Neuronal stem cell (in vitro differentiated cells): ENCODE measurements around the gene C19orf25.
"Not testable (repeated sequence)": the region's sequence is repeated elsewhere in the genome, so short reads cannot be mapped to it uniquely, and the experiment has no call there.

Source experiments
- DNase-seq: peaks from one replicate; pipeline ENCODE4 v3.0.0-alpha.2; 2013; ENCODE audit warnings: low spot score
- H2AFZ ChIP-seq: one replicate; pipeline ENCODE4 v1.6.1; 2013; ENCODE audit warnings: mild to moderate bottlenecking, low read length, inconsistent platforms
- H2AK5ac ChIP-seq: 2 replicates; pipeline ENCODE4 v1.6.1; 2013; ENCODE audit warnings: low read depth, mild to moderate bottlenecking, inconsistent platforms, low read length, moderate library complexity, mixed read lengths
- H2BK120ac ChIP-seq: 2 replicates; pipeline ENCODE4 v1.6.1; 2013; ENCODE audit warnings: low read depth, mild to moderate bottlenecking, inconsistent platforms, low read length, moderate library complexity, mixed read lengths
- H2BK12ac ChIP-seq: one replicate; pipeline ENCODE4 v1.6.1; 2013; ENCODE audit warnings: low read length, inconsistent platforms
- H2BK15ac ChIP-seq: 2 replicates; pipeline ENCODE4 v1.6.1; 2013; ENCODE audit warnings: mild to moderate bottlenecking, low read length, inconsistent platforms, mixed read lengths
- H2BK5ac ChIP-seq: one replicate; pipeline ENCODE4 v1.6.1; 2013; ENCODE audit warnings: inconsistent platforms, mild to moderate bottlenecking, low read length, moderate library complexity
- H3K14ac ChIP-seq: one replicate; pipeline ENCODE4 v1.6.1; 2013; ENCODE audit warnings: low read length, inconsistent platforms
- H3K18ac ChIP-seq: 2 replicates; pipeline ENCODE4 v1.6.1; 2013; ENCODE audit warnings: low read length, inconsistent platforms
- H3K23ac ChIP-seq: 2 replicates; pipeline ENCODE4 v1.6.1; 2013; ENCODE audit warnings: low read depth, mild to moderate bottlenecking, mixed read lengths, low read length, inconsistent platforms; ENCODE audit not compliant: poor library complexity
- H3K27ac ChIP-seq: replicated peaks from 3 replicates; pipeline ENCODE4 v1.5.1; 2013; ENCODE audit warnings: low read length, inconsistent platforms
- H3K27me3 ChIP-seq, 3 experiments: 2 replicates each; pipeline ENCODE4 v1.6.1; 2013; ENCODE audit warnings: low read length in 3 of 3, mild to moderate bottlenecking in 2 of 3, inconsistent platforms in 1 of 3, low read depth in 1 of 3, mixed read lengths in 1 of 3, moderate library complexity in 1 of 3; ENCODE audit not compliant: control insufficient read depth in 3 of 3, insufficient read depth in 3 of 3
- H3K36me3 ChIP-seq, 2 donors: replicated peaks in 1 of 2; 2 replicates each; pipeline ENCODE4 v1.6.1; 2013; ENCODE audit warnings: low read length in 2 of 2; ENCODE audit not compliant: control insufficient read depth in 2 of 2, insufficient read depth in 2 of 2
- H3K4ac ChIP-seq: 2 replicates; pipeline ENCODE4 v1.6.1; 2013; ENCODE audit warnings: inconsistent platforms, mild to moderate bottlenecking, low read length, moderate library complexity
- H3K4me1 ChIP-seq, 2 donors: 1 replicate in 1 of 2; 2 replicates in 1 of 2; pipeline ENCODE4 v1.6.1; 2013; ENCODE audit warnings: low read length in 2 of 2, low read depth in 1 of 2; ENCODE audit not compliant: control insufficient read depth in 2 of 2, insufficient read depth in 1 of 2
- H3K4me2 ChIP-seq: one replicate; pipeline ENCODE4 v1.6.1; 2013; ENCODE audit warnings: mild to moderate bottlenecking, low read length, inconsistent platforms; ENCODE audit not compliant: insufficient read depth, poor library complexity, severe bottlenecking
- H3K4me3 ChIP-seq, 2 donors: 2 replicates each; pipeline ENCODE4 v1.5.1; 2013; ENCODE audit warnings: low read length in 2 of 2, mild to moderate bottlenecking in 2 of 2, inconsistent platforms in 1 of 2, moderate library complexity in 1 of 2
- H3K79me1 ChIP-seq: one replicate; pipeline ENCODE4 v1.6.1; 2013; ENCODE audit warnings: low read depth, mild to moderate bottlenecking, inconsistent platforms, low read length, moderate library complexity
- H3K9ac ChIP-seq: one replicate; pipeline ENCODE4 v1.6.1; 2013; ENCODE audit warnings: mild to moderate bottlenecking, low read depth, low read length, inconsistent platforms; ENCODE audit not compliant: poor library complexity
- H3K9me3 ChIP-seq, 2 donors: replicated peaks in 1 of 2; 2 replicates each; pipeline versions ENCODE3 to v1.6.1; 2013; ENCODE audit warnings: low read length in 2 of 2, mild to moderate bottlenecking in 2 of 2, inconsistent platforms in 1 of 2, low read depth in 1 of 2, mixed read lengths in 1 of 2, moderate library complexity in 1 of 2; ENCODE audit not compliant: control insufficient read depth in 2 of 2, insufficient read depth in 1 of 2
- H4K8ac ChIP-seq: one replicate; pipeline ENCODE4 v1.6.1; 2013; ENCODE audit warnings: low read depth, mild to moderate bottlenecking, inconsistent platforms, low read length, moderate library complexity
- H4K91ac ChIP-seq: one replicate; pipeline ENCODE4 v1.6.1; 2013; ENCODE audit warnings: low read length, low read depth, mild to moderate bottlenecking, inconsistent platforms; ENCODE audit not compliant: poor library complexity
- WGBS, 2 donors: extraction: QIAGEN DNeasy Blood & Tissue Kit; methylation state at CpG; one replicate each; pipeline ENCODE4 v1.1.7; 2013; ENCODE audit warnings: missing lambda C conversion rate in 2 of 2, mixed read lengths in 1 of 2; ENCODE audit not compliant: insufficient read length in 2 of 2, insufficient replicate concordance in 1 of 2; ENCODE audit errors: extremely low coverage in 2 of 2; 5-methylcytosine and 5-hydroxymethylcytosine counted together

The C19orf25 gene

GRCh38 chr19:1481224-1481892 is 2.3 kb upstream of the C19orf25 start:
- Histone ChIP-seq H3K4me2 (no peak overlapping the region), H3K27ac (no peak overlapping the region), H4K91ac (peak overlapping the region; percentile 89), H3K14ac (no peak overlapping the region), H3K36me3 (peaks cover under 1 to 9% of the 10 kb centered on the region in 2 donors), H3K4me1 (peaks cover 0 to 3% of the 10 kb centered on the region in 2 donors), H2BK120ac (no peak overlapping the region), H2AFZ (no peak overlapping the region), H3K4ac (peak overlapping the region; percentile 11), H2AK5ac (peak overlapping the region; percentile 81), H3K4me3 (no peak overlapping the region), H3K18ac (no peak overlapping the region), H3K9me3 (no peaks in the 10 kb centered on the region), H3K79me1 (peaks cover 15% of the 10 kb centered on the region), H2BK15ac (peak overlapping the region; percentile 38), H3K27me3 (no peaks in the 10 kb centered on the region), H4K8ac (no peak overlapping the region), H2BK5ac (no peak overlapping the region), H2BK12ac (no peak overlapping the region), H3K23ac (no peak overlapping the region), H3K9ac (peak overlapping the region; percentile 44)
- DNase-seq, result no peak
- WGBS, 2 donors, result no CpG with 5 or more reads among the region's 26 CpGs

DNA sequence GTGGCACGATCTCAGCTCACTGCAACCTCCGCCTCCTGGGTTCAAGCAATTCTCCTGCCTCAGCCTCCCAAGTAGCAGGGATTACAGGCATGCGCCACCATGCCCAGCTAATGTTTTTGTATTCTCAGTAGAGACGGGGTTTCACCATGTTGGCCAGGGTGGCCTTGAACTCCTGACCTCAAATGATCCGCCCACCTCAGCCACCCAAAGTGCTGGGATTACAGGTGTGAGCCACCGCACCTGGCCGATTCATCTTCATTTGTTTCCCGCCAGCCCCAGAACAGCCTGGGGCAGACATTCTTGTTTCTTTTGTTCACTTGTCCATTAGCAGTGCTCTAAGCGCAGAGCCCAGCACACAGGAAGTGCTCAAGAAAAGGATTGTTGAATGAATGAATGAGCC is 2.0 kb downstream of the C19orf25 start:
- H4K8ac ChIP-seq, H3K4me3 ChIP-seq, H2BK12ac ChIP-seq, H3K9ac ChIP-seq, H3K4ac ChIP-seq, H3K27ac ChIP-seq, H2AK5ac ChIP-seq, H3K14ac ChIP-seq, H2AFZ ChIP-seq, H2BK15ac ChIP-seq, DNase-seq, H3K27me3 ChIP-seq, H3K4me2 ChIP-seq, H2BK120ac ChIP-seq, H3K18ac ChIP-seq, H2BK5ac ChIP-seq, H3K9me3 ChIP-seq, H3K23ac ChIP-seq, H4K91ac ChIP-seq: not testable (repeated sequence)
- H3K79me1 ChIP-seq, result peaks cover 21% of the 10 kb centered on the region
- peaks cover 2 to 26% of the 10 kb centered on the region in 2 donors for H3K36me3 ChIP-seq
- no CpG with 5 or more reads among the region's 9 CpGs for WGBS, 2 donors
- H3K4me1 ChIP-seq, result peaks cover 2 to 10% of the 10 kb centered on the region in 2 donors

DNA sequence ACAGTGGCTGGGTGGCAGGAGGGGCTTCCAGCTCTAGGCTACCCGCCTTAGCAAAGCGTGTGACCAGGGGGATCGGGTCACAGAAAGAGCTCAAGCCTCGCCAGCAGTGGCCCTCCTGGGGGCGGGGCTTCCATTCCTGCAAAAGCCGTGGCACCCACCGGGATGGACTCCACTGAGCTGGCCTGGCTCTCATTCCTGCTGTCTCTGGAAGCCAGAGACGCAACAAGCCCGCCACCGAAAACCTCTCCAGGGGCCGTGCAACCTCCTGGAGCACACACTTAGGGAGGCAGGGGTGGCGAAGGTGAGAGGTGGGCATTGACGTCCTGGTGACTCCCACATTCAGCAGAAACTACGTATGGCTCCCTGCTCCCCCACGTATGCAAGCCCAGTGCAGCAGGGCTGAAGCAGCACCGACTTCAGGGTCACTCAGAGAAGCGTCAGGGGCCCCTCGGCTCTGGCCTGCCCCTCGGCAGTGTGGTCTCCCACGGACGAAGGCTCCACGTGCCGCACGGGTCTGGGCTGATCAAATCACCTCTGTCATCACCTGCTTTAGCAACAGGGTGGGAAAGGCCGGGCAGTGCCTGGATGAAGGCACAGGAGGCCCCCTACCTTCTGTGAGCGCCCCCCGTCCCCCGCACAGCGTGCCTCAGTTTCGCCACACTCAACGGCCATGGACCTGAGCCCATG is 3.1 kb downstream of the C19orf25 start:
- Histone ChIP-seq H2AK5ac (no peak overlapping the region), H3K27me3 (peaks cover 0 to 15% (median 0%) of the 10 kb centered on the region in 3 experiments), H3K27ac (no peak overlapping the region), H2BK120ac (no peak overlapping the region), H2BK15ac (no peak overlapping the region), H3K4me3 (no peak overlapping the region), H3K4me1 (peaks cover 10 to 12% of the 10 kb centered on the region in 2 donors), H4K8ac (no peak overlapping the region), H3K14ac (no peak overlapping the region), H3K4ac (no peak overlapping the region), H3K9ac (peak overlapping the region; percentile 21), H4K91ac (no peak overlapping the region), H3K9me3 (no peaks in the 10 kb centered on the region), H2BK5ac (no peak overlapping the region), H3K18ac (no peak overlapping the region), H3K79me1 (peaks cover 21% of the 10 kb centered on the region), H2BK12ac (no peak overlapping the region), H2AFZ (no peak overlapping the region), H3K23ac (no peak overlapping the region), H3K4me2 (no peak overlapping the region), H3K36me3 (peaks cover 2 to 32% of the 10 kb centered on the region in 2 donors)
- no CpG with 5 or more reads among the region's 31 CpGs for WGBS, 2 donors
- no peak for DNase-seq

DNA sequence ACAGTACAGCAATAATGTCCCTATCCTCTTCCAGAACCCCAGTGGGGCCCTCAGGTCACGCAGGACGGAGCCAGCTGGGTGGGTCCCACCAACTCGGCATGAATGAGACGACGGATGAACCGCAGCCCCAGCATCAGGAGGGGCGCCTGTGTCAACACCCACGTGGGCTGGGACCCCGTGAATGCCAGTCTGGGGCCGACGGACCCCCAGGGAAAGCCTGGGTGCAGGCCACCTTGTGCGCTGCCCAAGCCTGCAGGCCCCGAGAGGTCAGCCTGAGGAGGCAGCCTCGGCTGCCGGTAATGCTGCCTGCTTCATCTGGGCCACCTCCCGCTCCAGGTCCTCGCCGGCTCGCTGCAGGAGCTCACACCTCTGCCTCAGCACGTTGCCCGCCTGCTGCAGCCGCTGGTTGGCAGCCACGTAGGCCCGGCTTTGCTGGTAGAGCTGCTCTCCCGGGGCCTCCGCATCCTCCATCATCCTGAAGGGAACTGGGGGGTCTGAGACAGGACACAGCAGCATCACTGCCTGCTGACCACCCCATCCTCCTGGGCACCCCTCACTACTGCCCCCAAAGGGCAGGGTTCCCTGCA is 4.2 kb downstream of the C19orf25 start:
- Histone ChIP-seq H4K8ac (no peak overlapping the region), H3K18ac (no peak overlapping the region), H3K4me3 (no peak overlapping the region), H2BK15ac (no peak overlapping the region), H3K27ac (no peak overlapping the region), H2BK12ac (no peak overlapping the region), H3K4me1 (peaks cover 10 to 17% of the 10 kb centered on the region in 2 donors), H3K27me3 (peaks cover 0 to 19% (median 2%) of the 10 kb centered on the region in 3 experiments), H3K36me3 (peaks cover 2 to 38% of the 10 kb centered on the region in 2 donors), H2AK5ac (no peak overlapping the region), H3K14ac (no peak overlapping the region), H4K91ac (no peak overlapping the region), H3K79me1 (peaks cover 22% of the 10 kb centered on the region), H3K9me3 (no peaks in the 10 kb centered on the region), H2AFZ (no peak overlapping the region), H3K4me2 (no peak overlapping the region), H3K23ac (no peak overlapping the region), H3K9ac (no peak overlapping the region), H2BK120ac (no peak overlapping the region), H3K4ac (no peak overlapping the region), H2BK5ac (no peak overlapping the region)
- no peak for DNase-seq
- no CpG with 5 or more reads among the region's 26 CpGs for WGBS, 2 donors
